Activated CD8-positive, alpha-beta memory T cell treated with anti-CD3 and anti-CD28 coated beads for 48 hours (primary cell): Measurements from ENCODE around the gene HCN3.
"Not testable (repeated sequence)": the region's sequence is repeated elsewhere in the genome, so short reads cannot be mapped to it uniquely, and the experiment has no call there.

Experiments
- DNase-seq, 3 experiments: peaks; one replicate each; pipeline ENCODE4 v3.0.0-alpha.2; 2020; ENCODE audit warnings: low read depth in 2 of 3, low spot score in 2 of 3

HCN3 gene

DNA sequence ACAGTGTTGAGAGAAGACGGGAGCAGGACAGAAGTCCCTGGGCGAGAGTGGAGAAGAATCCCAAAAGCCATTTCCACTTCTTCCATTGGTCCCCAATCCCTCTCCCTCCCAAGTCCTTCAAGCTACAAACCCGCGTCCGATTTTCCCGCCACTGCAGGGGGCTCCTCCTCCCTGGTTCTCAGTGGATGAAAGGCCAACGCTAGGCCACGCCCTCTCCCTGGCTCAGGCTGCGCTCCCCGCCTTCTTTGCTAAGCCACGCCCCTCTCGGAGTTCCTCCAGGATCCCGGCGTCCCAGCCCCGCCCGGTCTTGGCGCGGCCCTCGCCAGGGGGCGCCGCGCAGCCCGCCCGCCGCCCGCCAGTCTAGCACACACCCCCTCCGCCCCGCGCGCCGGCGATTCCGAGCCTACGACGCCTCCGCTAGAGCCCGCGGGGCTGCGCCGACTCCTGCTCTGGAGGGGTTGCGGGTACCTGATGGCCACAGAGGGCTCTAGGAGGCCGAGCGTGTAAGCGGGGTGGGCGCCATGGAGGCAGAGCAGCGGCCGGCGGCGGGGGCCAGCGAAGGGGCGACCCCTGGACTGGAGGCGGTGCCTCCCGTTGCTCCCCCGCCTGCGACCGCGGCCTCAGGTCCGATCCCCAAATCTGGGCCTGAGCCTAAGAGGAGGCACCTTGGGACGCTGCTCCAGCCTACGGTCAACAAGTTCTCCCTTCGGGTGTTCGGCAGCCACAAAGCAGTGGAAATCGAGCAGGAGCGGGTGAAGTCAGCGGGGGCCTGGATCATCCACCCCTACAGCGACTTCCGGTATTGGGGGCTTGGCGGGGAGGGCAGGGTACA lies at the start of gene HCN3:
HCN3 (plus strand) TSS at position 394 of the 832 bp plus-strand sequence; CDS start at position 522, 128 bp downstream.
- peak; percentile 88 to 92 (median 88) for DNase-seq

DNA sequence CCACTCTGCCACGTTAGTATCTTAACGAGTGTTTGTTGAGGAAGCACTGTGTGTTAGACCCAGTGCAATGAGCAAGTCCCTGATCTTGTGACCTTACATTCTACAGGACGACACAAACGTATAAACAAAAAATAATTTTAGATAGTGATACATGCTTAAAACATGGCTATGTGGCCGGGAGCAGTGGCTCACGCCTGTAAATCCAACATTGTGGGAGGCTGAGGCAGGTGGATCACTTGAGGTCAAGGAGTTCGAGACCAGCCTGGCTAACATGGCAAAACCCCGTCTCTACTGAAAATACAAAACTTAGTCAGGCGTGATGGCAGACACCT lies 49.2 kb upstream of the HCN3 start:
- no peak for DNase-seq

DNA sequence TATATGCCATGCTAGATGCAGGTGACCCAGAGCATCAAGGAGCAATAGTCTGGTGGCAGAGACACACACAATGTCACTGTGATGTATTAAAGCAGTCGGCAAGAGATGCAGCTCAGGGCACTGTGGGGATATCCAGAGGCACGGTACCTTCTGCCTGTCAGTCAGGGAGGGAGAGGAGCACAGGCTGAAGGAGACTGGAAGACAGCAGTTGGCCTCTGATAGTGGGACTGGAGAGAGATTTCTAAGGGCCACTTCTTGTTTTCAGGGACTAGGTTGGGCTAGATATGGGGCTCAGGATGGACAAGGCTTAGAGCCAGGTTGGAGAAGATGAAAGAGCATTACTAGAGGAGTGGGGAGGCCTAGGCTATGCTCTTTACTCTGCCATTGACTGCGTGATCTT lies 46.0 kb upstream of the HCN3 start:
- not testable (repeated sequence) for DNase-seq

DNA sequence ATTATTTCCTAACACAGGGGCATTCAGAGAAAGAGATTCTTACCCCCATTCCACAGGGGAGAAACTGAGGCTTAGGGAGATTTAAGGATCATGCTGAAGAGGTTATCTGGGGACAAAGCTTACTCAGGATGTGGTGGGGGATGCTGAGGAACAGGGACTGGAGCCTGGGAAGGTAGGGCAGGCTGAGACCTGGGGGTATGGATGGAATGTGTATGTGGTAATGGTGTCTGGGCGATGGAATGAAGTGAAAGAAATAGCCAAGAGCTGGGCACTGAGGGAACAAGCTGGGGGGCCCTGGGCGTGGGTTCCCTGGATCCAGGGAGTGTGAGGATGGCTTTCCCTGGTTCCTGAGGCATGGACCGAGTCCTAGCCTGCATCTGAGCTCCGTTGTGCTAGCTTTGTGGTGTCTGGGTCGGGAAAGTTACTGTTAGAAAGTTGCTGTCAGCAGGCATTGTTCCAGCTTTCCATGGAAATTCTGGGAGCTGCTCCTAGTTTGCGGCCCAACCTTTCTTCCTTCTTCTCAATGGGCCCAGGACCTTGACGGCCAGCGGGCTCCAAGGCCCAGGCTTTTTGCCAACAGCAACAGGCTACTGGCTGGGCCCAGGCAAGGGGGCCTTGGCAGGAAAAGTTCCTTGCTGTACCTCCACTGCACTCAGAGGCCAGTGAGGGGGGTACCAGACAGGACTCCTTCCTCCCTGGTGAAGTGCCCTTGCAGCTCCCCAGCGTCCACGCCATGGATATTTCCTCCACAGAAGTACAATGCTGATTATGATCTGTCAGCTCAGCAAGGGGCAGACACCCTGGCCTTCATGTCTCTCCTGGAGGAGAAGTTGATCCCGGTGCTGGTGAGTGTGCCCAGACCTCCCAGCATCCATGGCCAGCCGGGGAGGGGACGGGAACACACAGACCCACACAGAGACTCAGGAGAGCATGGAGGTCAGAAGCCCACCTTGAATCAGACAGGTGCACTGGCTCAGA lies 45.0 kb upstream of the HCN3 start:
- not testable (repeated sequence) for DNase-seq

DNA sequence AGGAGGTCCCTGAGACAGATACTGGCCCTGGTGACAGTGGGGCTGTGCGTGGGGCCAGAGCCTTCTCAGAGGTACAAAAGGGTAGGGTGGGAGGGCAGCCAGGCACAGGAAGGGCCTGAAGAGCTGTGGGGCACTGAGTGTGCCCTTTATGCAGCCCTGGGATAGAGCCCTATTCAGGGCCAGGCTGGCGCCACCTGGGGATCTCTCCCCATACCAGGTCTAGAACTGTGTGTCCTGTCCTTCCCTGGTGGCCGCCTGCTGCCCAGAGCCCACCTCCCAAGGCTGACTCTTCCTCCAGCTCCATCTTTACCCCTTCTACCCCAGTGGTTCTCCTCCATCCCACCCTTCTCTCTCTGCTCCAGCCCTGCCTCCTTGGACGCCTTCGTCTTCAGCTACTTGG lies 43.8 kb upstream of the HCN3 start:
- DNase-seq, result not testable (repeated sequence)

DNA sequence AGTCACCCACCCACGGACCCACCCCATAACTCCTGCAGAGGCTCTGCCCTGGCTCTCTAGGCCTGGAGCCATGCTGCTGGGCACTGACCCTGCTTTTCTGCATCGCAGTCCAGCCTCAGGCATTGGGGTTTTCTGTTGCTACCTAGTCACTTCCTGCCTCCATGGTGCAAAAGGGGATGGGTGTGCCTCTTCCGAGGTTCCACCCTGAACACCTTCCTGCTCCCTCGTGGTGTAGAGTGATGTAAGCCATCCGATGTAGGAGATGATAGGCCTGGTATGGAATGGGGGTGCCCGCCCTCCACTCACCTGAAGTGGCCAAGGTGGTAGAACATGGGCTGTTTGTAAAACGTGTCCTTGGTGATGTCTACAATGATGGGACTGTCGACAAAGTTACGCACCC lies 41.9 kb upstream of the HCN3 start:
- DNase-seq, result not testable (repeated sequence)

DNA sequence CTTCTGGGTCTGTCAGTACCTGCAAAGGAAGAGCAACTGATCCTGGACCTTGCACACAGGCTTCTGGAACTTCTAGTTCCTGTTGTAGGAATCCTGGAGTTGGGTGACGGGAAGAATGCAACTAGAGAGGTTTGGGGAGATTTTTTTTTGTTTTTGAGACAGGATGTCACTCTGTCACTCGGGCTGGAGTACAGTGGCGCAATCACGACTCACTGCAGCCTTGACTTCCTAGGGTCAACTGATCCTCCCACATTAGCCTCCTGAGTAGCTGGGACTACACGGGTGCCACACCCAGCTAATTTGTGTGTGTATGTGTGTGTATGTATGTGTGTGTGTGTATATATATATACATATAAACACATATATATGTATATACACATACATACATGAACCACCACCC lies 40.8 kb upstream of the HCN3 start:
- DNase-seq, result no peak

DNA sequence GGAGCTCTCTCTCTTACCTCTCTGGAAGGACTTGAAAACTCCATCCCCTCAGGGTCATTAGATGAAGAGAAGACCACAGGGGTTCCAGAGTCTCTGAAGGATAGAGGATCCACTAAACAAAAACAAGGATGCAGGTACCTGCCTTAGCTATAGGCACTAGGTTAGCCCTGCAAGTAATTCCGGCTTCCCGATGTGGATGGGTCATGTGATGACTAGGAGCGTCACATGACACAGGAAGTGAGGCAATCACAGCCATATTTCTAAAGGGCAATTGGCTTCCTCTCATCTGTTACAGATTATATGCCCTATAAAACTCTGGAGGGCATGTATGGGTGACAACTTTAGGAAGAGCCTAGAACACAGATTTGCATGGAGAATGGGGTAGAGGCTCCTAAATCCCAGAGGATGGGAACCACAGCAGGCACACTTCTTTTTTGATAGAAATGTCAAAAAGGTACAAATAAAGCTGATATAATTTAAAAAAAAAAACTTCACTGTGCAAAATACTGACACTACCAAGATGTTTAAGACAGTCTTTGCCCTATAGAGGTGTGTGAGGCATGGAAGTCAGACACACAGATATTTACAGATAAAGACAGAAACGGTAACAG lies 36.1 kb upstream of the HCN3 start:
- no peak for DNase-seq

DNA sequence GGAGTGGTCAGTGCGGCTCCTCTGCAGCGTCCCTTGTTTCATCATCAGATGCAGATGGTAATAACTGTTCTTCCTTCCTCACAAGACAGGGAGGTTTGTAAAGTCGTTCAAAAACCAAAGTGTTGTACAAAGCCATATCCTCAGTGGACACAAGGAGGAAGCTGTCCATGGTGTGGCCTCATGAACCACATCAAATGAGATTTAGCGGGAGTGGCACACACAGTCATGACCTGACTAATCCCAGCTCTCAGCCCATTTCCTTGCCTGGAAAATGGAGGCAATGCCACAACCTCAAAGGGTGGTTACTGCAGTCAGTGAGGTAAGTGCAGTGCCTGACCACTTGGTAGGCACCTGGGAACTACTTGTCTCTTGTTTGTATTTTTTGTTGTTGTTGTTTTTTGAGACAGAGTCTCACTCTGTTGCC lies 35.4 kb upstream of the HCN3 start:
- no peak for DNase-seq

DNA sequence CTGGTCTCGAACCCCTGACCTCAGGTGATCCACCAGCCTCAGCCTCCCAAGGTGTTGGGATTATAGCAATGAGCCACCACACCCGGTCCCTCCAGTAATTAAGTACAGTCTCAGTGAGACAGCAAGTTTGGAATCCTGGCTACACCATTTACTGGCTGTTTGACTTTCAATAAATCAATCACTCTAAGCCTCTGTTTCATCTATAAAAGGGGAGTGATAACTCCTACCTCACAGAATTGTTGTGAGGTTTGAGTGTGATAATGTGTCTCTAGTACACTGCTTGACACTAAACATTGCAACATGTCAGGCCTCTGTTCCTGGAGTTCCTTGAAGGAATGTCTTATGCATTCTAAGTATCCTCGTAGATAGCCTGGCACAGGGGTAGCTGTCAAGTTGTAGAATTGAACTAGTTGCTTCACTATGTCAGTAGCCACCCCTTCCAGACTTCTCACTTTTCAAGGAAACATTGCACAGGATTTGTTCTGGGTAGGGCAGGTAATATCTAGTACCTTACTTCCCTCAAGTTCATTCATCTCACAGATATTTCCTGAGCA lies 34.4 kb upstream of the HCN3 start:
- no peak for DNase-seq

DNA sequence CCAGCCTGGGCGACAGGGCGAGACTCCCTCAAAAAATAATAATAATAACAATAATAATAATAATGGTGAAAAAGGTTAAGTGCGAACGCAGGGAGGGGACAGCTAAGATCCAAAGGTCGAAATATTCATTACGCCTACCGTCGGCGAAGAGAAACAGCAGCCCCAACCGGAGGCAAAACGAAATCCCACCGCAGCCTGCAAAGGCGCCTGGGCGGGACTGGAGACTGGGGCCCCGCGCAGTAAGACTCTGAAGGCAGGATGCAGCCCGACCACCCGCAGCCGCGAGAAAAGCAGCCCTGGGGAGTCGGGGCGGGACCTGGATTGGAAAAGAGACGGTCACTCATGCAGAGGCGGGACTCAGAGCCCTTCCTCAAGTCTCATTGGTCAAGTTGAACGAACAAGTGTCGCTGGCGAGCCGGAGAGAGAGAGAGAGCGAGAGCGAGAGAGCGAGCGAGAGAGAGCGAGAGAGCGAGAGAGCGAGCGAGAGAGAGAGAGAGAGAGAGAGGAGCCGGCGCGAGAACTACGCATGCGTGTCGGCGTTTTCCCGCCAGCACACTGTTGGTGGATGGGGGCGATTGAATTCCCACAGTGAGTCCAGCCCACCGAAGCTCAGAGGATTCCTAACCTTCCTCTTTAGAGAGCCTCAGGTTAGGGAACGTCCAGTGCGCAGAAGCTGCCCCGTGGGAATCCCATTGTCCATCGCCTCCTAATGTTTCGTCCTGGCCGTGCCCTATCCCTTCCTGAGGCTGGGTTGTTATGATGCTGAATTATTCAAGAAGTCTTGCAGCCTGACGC lies 32.7 kb upstream of the HCN3 start:
- peak; percentile 81 to 91 (median 89) for DNase-seq

DNA sequence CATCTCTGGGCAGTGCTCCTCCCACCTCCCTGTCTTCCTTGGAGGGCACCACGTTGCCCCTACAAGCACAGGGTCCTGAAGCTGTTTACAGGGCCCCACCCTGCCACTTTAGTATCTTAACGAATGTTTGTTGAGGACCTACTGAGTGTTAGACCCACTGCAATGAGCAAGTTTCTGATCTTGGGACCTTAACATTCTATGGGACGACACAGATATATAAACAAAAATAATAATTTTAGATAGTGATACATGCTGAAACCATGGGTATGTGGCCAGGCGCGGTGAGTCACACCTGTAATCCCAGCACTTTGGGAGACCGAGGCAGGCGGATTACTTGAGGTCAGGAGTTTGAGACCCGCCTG lies 32.1 kb upstream of the HCN3 start:
- no peak for DNase-seq

DNA sequence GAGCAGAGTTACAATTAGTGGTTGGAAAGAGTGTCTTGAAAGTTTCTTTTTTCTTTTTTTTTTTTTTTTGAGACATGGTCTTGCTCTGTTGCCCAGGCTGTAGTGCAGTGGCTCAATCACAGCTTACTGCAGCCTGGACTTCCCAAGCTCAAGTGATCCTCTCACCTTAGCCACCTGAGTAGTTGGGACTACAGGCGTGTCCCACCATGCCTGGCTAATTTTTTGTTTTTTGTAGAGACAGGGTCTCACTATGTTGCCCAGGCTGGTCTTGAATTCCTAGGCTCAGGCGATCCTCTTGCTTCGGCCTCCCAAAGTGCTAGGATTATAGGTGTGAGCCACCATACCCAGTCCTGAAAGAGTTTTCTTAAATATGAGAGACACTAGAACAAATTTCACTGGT lies 30.5 kb upstream of the HCN3 start:
- not testable (repeated sequence) for DNase-seq

DNA sequence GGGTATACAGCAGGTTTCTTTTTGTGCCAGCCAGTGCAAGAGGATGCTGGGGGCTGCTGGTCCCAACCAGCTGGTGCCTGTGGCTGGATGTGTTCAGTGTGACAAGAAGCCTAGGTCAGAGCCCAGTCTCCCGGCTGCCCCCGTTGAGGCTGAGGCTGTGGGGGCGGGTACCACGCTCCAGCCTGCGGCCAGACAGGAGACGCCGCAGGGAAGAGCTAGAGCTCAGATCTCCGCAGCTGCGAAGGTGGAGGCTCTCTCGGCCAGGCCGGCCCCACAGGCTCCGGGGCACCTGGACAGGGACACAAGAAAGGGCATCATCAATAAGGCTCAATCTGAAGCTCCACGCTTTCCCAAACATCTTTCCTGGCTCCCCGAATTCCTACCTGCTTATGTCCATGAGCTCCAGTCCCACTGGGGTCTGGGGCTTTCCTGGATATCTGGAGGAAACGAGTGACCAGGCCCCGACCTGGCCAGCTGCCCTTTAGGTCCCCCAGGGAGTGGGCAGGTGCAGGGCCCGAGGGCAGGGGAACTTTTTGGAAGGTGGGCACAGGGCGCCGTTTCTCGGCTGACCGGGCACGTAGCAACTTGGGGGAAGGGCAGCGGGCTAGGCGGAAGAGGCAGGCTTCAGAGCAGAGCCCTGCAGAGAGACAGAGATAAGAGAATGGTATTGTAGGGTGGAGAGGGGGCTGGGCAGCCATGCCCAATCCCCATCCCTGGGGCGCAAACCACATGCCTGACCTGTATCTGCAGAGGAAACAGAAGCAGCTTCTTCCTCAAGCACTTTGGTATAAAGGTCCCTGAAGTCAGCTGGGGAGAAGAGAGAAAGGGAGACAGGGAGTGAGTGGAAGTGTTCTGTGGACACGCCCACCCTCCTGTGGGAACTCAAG lies 29.4 kb upstream of the HCN3 start:
- DNase-seq, result no peak

DNA sequence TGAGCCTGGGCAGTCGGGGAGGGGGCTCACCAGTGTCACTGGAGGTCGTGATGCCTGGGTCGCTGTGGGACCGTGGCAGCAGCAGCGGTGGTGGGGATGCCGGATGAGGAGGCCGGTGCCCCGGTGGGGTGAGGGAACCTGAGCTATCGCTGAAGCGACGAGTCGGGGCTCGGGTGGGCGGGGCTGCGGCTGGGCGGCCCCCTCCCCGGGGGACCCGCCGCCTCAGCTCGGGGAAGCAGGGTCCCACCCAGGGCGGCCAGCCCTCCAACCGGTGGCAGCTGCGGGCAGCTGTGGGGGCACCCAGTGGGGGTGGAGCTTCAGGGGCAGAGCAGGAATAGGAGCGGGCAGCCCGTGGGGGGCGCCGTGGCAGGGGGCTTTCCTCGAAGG lies 27.0 kb upstream of the HCN3 start:
- no peak for DNase-seq

DNA sequence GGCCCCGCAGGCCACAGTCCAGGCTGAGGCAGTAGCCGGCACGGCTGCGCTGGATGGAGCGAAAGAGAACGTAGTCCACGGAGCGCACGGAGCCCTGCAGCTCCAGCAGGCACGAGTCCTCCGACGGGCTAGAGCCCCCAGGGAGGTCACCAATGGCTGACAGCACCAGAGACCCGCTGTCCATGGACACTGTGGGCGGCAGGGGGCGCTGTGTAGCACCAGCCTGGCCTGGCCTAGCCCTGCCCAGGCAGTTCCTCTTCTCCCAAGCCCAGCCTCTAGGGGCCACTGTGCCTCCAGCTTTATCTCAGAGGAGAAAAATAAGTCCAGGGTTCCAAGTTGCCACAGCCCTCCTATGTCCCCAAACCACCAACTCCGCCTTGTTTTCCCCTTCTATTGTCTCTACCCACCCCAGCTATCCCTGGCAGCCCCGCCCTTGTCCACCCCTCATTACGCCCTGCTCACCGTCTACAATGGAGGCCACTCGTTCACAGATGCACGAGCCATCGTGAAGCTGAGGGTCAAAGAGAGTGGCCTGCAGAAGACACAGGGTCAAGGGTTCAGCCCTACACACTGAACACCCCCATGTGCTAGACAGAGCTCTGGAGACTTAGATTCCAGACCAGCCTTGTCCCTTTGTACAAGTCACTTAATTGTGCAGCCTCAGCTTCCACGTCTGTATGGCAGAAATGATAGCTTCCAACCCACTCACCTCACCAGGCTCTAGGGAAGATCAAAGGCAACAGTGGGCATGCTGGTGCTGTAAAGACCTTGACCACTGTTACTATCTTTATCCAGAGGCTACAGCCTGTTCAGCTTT lies 26.4 kb upstream of the HCN3 start:
- DNase-seq, result peak; percentile 87 to 97 (median 96)

DNA sequence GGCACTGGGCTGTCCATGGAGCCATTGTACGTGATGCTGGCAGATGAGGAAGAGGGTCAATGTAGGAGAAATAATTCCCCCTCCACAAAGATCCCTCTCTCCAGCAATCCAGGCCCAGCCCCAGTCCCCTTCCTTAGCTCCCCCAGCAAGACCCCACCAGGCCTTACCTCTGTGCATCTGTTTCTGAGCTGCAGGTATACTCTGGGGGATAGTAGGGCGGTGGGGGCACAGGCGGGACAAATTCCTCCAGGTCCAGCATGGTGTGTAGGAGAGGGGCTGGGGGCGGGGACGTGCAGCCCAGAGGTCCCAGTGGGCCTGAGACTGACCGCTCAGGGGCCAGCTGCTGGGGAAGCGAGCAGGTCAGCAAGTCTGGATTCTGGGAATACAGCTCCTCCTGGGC lies 25.7 kb upstream of the HCN3 start:
- DNase-seq, result no peak

DNA sequence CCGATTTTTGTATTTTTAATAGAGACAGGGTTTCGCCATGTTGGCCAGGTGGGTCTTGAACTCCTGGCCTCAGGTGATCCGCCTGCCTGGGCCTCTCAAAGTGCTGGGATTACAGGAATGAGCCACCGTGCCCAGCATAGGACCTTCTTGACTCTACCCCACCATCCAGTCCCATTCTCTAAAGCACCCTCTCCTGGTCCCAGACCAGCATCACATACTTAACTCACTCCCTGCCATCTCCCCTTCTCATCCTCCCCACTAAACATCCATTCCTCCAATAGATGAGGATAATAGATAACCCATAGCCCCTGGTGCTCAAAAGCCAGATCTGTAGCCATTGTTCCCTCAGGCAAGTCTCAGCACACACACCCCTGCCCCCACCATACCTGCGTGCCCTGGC lies 24.1 kb upstream of the HCN3 start:
- DNase-seq, result no peak

DNA sequence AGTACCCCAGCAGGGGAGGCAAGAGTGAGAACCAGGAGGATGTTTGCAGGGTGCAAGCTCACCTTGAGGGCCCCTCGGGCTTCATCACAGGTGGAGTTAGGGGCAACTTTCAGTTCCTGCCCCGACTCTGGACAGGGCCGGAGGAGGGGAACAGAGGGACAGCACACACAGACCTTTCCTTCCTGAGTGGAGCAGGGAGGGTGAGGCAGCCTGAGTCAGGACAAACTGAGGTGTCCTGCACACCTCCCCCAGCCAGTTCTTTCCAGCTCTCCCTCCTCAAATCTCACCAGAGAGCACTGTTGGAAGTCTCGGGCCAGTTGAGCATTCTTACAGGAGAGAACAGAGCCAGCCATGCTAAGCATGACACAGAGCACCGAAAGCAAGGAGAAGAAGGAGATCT lies 23.5 kb upstream of the HCN3 start:
- no peak for DNase-seq
